Measurements from ENCODE around the gene C1orf115.

C1orf115 gene

GRCh38 chr1:220692436-220693228 is 2.5 kb downstream of the C1orf115 start:
- no peak overlapping the region for H3K27ac ChIP-seq
- TF ChIP-seq ZFX (IDR thresholded peaks at IDR 0.05) (no peak), CTCF (conservative IDR thresholded peaks at IDR 0.05) (no peak)

GRCh38 chr1:220694866-220695382 is 4.8 kb downstream of the C1orf115 start:
- H3K27ac ChIP-seq, result no peak overlapping the region
- TF ChIP-seq CTCF (conservative IDR thresholded peaks at IDR 0.05) (no peak), ZFX (IDR thresholded peaks at IDR 0.05) (no peak)

- TF ChIP-seq ZFX (IDR thresholded peaks at IDR 0.05) (no peak), CTCF (conservative IDR thresholded peaks at IDR 0.05) (no peak)
- no peak overlapping the region for H3K27ac ChIP-seq
These were observed 5.3 kb downstream of the C1orf115 start for GRCh38 chr1:220695426-220695825.

GRCh38 chr1:220696226-220696862 is 6.2 kb downstream of the C1orf115 start:
- no peak for TF ChIP-seq ZFX (IDR thresholded peaks at IDR 0.05)
- TF ChIP-seq CTCF (conservative IDR thresholded peaks at IDR 0.05), result no peak
- no peak overlapping the region for H3K27ac ChIP-seq

- TF ChIP-seq ZFX (IDR thresholded peaks at IDR 0.05), result no peak
- TF ChIP-seq CTCF (conservative IDR thresholded peaks at IDR 0.05), result no peak
- no peak overlapping the region for H3K27ac ChIP-seq
These were observed 6.7 kb downstream of the C1orf115 start for GRCh38 chr1:220696863-220697231.

- no peak overlapping the region for H3K27ac ChIP-seq
- TF ChIP-seq CTCF (conservative IDR thresholded peaks at IDR 0.05), result no peak
- no peak for TF ChIP-seq ZFX (IDR thresholded peaks at IDR 0.05)
These were observed 7.2 kb downstream of the C1orf115 start for GRCh38 chr1:220697326-220697725.

- TF ChIP-seq CTCF (conservative IDR thresholded peaks at IDR 0.05) (no peak), ZFX (IDR thresholded peaks at IDR 0.05) (no peak)
These were observed 8.4 kb downstream of the C1orf115 start for GRCh38 chr1:220698607-220699016.

More at GRCh38 chr1:220698607-220699016, 8.4 kb downstream of the C1orf115 start:
- H3K27ac ChIP-seq, result no peak overlapping the region

Data from C4-2B (cell line).